ENCODE measurements around the gene KRT6A.

DNA sequence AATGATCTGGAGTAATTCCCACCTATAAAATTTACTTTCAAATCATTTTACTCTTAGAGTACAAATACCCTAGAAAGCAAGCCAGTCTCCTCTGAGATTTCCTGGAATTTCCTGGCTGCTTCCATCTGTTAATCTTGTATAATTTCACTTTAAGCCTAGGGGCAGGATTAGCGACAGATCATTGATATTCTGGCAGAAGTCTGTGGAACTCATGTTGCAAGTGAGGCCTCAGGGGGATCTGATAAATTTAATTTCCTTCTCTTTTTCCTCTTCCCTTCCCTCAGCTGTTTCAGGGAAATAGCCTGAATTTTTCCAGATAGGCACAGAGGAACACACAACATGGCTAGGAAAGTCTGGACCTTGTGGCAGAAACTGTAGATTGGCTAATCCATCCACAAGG, 5.9 kb upstream of the KRT6A start:
- TF ChIP-seq POLR2AphosphoS5 (IDR thresholded peaks at IDR 0.05; ENCODE audit: low read depth, low read length) (no peak), POLR2A (IDR thresholded peaks at IDR 0.05; ENCODE audit: low read depth, low read length) (no peak)

All from GM12892 (cell line).